ENCODE measurements around the gene GABRD. TPM values are rescaled to one million over a fixed set of nuclear protein-coding genes. Genes with fewer than 3 reads are reported as not detected.

The GABRD gene
- total RNA-seq, 1 experiment from 2014 or later: 1.7 TPM

GRCh38 chr1:1996207-1996651, 22.9 kb upstream of the GABRD start:
- Mint-ChIP-seq H3K4me1 (peaks cover 3% of the 10 kb centered on the region; the same call in 1 of the 2 replicates), H3K36me3 (no peaks in the 10 kb centered on the region), H3K4me3 (no peak overlapping the region), H3K27ac (no peak overlapping the region), H3K9me3 (no peaks in the 10 kb centered on the region), H3K27me3 (ENCODE audit: low read depth) (no peaks in the 10 kb centered on the region)
- CTCF ChIA-PET: interaction anchor here (0.6 to 1.2 kb wide), 3 partner anchors 30 to 61 kb away, joined by 3 to 4 read pairs (median 3); no protein-coding TSS in a partner anchor
- TF ChIP-seq ETV6 (CRISPR knock-in tag; IDR thresholded peaks at IDR 0.05) (no peak), MXD4 (CRISPR knock-in tag; IDR thresholded peaks at IDR 0.05; ENCODE audit: borderline replicate concordance) (no peak), FOXP1 (CRISPR knock-in tag; IDR thresholded peaks at IDR 0.05; ENCODE audit: borderline replicate concordance) (no peak), NR3C1 (CRISPR knock-in tag; conservative IDR thresholded peaks at IDR 0.05; ENCODE audit: low read depth) (no peak), TCF7 (CRISPR knock-in tag; IDR thresholded peaks at IDR 0.05; ENCODE audit: low read depth) (no peak), SMAD4 (CRISPR knock-in tag; IDR thresholded peaks at IDR 0.05) (no peak), EMX1 (CRISPR knock-in tag; IDR thresholded peaks at IDR 0.05) (no peak), MYBL2 (CRISPR knock-in tag; IDR thresholded peaks at IDR 0.05) (no peak), NFYB (CRISPR knock-in tag; conservative IDR thresholded peaks at IDR 0.05; ENCODE audit: low read depth) (no peak), CTCF (IDR thresholded peaks at IDR 0.05) (no peak), ATF6 (CRISPR knock-in tag; IDR thresholded peaks at IDR 0.05) (no peak), HMGA2 (CRISPR knock-in tag; IDR thresholded peaks at IDR 0.05) (no peak), NR1H2 (CRISPR knock-in tag; IDR thresholded peaks at IDR 0.05) (no peak), TEAD1 (CRISPR knock-in tag; IDR thresholded peaks at IDR 0.05) (no peak), ZNF232 (CRISPR knock-in tag; IDR thresholded peaks at IDR 0.05) (no peak)
- TF ChIP-seq, protein P1, sequence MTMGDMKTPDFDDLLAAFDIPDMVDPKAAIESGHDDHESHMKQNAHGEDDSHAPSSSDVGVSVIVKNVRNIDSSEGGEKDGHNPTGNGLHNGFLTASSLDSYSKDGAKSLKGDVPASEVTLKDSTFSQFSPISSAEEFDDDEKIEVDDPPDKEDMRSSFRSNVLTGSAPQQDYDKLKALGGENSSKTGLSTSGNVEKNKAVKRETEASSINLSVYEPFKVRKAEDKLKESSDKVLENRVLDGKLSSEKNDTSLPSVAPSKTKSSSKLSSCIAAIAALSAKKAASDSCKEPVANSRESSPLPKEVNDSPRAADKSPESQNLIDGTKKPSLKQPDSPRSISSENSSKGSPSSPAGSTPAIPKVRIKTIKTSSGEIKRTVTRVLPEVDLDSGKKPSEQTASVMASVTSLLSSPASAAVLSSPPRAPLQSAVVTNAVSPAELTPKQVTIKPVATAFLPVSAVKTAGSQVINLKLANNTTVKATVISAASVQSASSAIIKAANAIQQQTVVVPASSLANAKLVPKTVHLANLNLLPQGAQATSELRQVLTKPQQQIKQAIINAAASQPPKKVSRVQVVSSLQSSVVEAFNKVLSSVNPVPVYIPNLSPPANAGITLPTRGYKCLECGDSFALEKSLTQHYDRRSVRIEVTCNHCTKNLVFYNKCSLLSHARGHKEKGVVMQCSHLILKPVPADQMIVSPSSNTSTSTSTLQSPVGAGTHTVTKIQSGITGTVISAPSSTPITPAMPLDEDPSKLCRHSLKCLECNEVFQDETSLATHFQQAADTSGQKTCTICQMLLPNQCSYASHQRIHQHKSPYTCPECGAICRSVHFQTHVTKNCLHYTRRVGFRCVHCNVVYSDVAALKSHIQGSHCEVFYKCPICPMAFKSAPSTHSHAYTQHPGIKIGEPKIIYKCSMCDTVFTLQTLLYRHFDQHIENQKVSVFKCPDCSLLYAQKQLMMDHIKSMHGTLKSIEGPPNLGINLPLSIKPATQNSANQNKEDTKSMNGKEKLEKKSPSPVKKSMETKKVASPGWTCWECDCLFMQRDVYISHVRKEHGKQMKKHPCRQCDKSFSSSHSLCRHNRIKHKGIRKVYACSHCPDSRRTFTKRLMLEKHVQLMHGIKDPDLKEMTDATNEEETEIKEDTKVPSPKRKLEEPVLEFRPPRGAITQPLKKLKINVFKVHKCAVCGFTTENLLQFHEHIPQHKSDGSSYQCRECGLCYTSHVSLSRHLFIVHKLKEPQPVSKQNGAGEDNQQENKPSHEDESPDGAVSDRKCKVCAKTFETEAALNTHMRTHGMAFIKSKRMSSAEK (CRISPR knock-in tag; IDR thresholded peaks at IDR 0.05; ENCODE audit: borderline replicate concordance): no peak
- TF ChIP-seq, protein P2, sequence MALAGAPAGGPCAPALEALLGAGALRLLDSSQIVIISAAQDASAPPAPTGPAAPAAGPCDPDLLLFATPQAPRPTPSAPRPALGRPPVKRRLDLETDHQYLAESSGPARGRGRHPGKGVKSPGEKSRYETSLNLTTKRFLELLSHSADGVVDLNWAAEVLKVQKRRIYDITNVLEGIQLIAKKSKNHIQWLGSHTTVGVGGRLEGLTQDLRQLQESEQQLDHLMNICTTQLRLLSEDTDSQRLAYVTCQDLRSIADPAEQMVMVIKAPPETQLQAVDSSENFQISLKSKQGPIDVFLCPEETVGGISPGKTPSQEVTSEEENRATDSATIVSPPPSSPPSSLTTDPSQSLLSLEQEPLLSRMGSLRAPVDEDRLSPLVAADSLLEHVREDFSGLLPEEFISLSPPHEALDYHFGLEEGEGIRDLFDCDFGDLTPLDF (CRISPR knock-in tag; IDR thresholded peaks at IDR 0.05): no peak
- TF ChIP-seq, protein P3, sequence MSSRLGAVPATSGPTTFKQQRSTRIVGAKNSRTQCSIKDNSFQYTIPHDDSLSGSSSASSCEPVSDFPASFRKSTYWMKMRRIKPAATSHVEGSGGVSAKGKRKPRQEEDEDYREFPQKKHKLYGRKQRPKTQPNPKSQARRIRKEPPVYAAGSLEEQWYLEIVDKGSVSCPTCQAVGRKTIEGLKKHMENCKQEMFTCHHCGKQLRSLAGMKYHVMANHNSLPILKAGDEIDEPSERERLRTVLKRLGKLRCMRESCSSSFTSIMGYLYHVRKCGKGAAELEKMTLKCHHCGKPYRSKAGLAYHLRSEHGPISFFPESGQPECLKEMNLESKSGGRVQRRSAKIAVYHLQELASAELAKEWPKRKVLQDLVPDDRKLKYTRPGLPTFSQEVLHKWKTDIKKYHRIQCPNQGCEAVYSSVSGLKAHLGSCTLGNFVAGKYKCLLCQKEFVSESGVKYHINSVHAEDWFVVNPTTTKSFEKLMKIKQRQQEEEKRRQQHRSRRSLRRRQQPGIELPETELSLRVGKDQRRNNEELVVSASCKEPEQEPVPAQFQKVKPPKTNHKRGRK (CRISPR knock-in tag; IDR thresholded peaks at IDR 0.05; ENCODE audit: borderline replicate concordance): no peak
- no peak for ATAC-seq
- POLR2A ChIA-PET: no interaction called here
- DNase-seq (ENCODE audit: low spot score): no peak
